OCI-LY7 (cell line): Measurements from ENCODE around the gene SPACA1. TPM values are rescaled to one million over a fixed set of nuclear protein-coding genes. Genes with fewer than 3 reads are reported as not detected.
"Not testable (repeated sequence)": the region's sequence is repeated elsewhere in the genome, so short reads cannot be mapped to it uniquely, and the experiment has no call there.

Experiments used
- Bru-seq: library from RNA; stranded (reverse); fragments of 400-500 nt; gene quantifications from one replicate; lab custom pipeline; 2021; lab: Mats Ljungman, UMichigan
- BruChase-seq, 2 experiments: library from RNA; stranded (reverse); fragments of 400-500 nt; gene quantifications; one replicate each; lab custom pipeline; 2021; lab: Mats Ljungman, UMichigan
- BruUV-seq: library from RNA; stranded (reverse); fragments of 400-500 nt; replicated peaks from 2 replicates; lab custom pipeline; 2021; lab: Mats Ljungman, UMichigan
- CTCF ChIA-PET: fragments of 300-600 bp; sonication (Branson Sonifier 250); formaldehyde crosslinking; loops from one replicate; lab custom pipeline; 2022; ENCODE audit warnings: antibody characterized with exemption; ENCODE audit not compliant: unreplicated experiment; lab: Charles Lee
- POLR2A ChIA-PET: fragments of 300-600 bp; sonication (Branson Sonifier 250); formaldehyde crosslinking; loops from one replicate; lab custom pipeline; 2022; ENCODE audit warnings: antibody characterized with exemption; lab: Charles Lee
- DNase-seq: peaks from one replicate; pipeline ENCODE4 v3.0.0-alpha.2; 2015; ENCODE audit warnings: low spot score
- H2AFZ ChIP-seq: fragments of 200-600 bp; sonication (generic), shearing (Covaris generic); 2 replicates; pipeline ENCODE4 v1.6.1; 2014; ENCODE audit warnings: mild to moderate bottlenecking, antibody characterized with exemption, low read length, moderate library complexity
- H3K27ac ChIP-seq: fragments of 200-600 bp; sonication (generic); 2 replicates; pipeline ENCODE4 v1.5.1; 2014; ENCODE audit warnings: mixed run types, low read depth, mild to moderate bottlenecking, moderate library complexity, low read length, inconsistent platforms; ENCODE audit not compliant: poor library complexity, severe bottlenecking
- H3K36me3 ChIP-seq: fragments of 200-600 bp; sonication (generic); 2 replicates; pipeline ENCODE4 v1.6.1; 2014; ENCODE audit warnings: mild to moderate bottlenecking, antibody characterized with exemption, low read length, moderate library complexity, mixed read lengths; ENCODE audit not compliant: insufficient read depth
- H3K4me1 ChIP-seq: fragments of 200-600 bp; sonication (generic); 2 replicates; pipeline ENCODE4 v1.5.1; 2014; ENCODE audit warnings: mild to moderate bottlenecking, low read length; ENCODE audit not compliant: insufficient read depth, poor library complexity, severe bottlenecking
- H3K4me2 ChIP-seq: fragments of 200-600 bp; sonication (generic); 2 replicates; pipeline ENCODE4 v1.6.1; 2014; ENCODE audit warnings: mild to moderate bottlenecking, low read length
- H3K4me3 ChIP-seq: fragments of 200-600 bp; sonication (generic); 2 replicates; pipeline ENCODE4 v1.5.1; 2014; ENCODE audit warnings: mild to moderate bottlenecking, low read depth, low read length; ENCODE audit not compliant: poor library complexity, severe bottlenecking
- H3K79me2 ChIP-seq: fragments of 200-600 bp; sonication (generic); 2 replicates; pipeline ENCODE4 v1.6.1; 2016; ENCODE audit warnings: low read depth, mild to moderate bottlenecking, low read length, moderate library complexity, mixed read lengths; ENCODE audit not compliant: insufficient read depth
- H3K9me2 ChIP-seq: fragments of 200-600 bp; sonication (generic); 2 replicates; pipeline ENCODE4 v1.6.1; 2016; ENCODE audit warnings: mild to moderate bottlenecking, low read length, mixed read lengths; ENCODE audit not compliant: insufficient read depth
- H3K9me3 ChIP-seq: fragments of 200-600 bp; sonication (generic); 2 replicates; pipeline ENCODE4 v1.6.1; 2014; ENCODE audit warnings: mild to moderate bottlenecking, mixed run types, low read length, mixed read lengths
- H4K20me1 ChIP-seq: fragments of 200-600 bp; sonication (generic); 2 replicates; pipeline ENCODE4 v1.6.1; 2014; ENCODE audit warnings: mild to moderate bottlenecking, antibody characterized with exemption, low read length, moderate library complexity, mixed read lengths; ENCODE audit not compliant: insufficient read depth
- EZH2phosphoT487 ChIP-seq: fragments of 200-600 bp; sonication (generic); IDR thresholded peaks from 2 replicates; pipeline ENCODE4 v1.6.1; 2018; ENCODE audit warnings: low read depth, borderline replicate concordance, mild to moderate bottlenecking, mixed run types, antibody characterized with exemption, low read length, moderate library complexity, mixed read lengths
- intact Hi-C: fragments of 100-400 bp; cut with micrococcal nuclease; formaldehyde crosslinking; loops from one replicate; pipeline ENCODE4 v1.10.0; 2022; ENCODE audit not compliant: unreplicated experiment
- long read RNA-seq: library from polyadenylated mRNA; stranded (forward); transcript quantifications from one replicate; pipeline ENCODE4 v2.0.0, GENCODE V29; 2022
- total RNA-seq, 2 experiments: library from RNA; depleted of rRNA in 1 of 2; stranded (reverse); fragments of >200 nt in 1 of 2; shearing (Covaris generic) in 1 of 2; gene quantifications; 2 replicates each; pipeline ENCODE4 v1.2.3, GENCODE V29; 2014 to 2022
- TF ChIP-seq, protein P1 (sequence below): fragments of 200-600 bp; sonication (generic); conservative IDR thresholded peaks from 2 replicates; pipeline ENCODE4 v1.5.1; 2014; ENCODE audit warnings: mild to moderate bottlenecking, antibody characterized with exemption, low read length, moderate library complexity, mixed read lengths

The SPACA1 gene, protein sequence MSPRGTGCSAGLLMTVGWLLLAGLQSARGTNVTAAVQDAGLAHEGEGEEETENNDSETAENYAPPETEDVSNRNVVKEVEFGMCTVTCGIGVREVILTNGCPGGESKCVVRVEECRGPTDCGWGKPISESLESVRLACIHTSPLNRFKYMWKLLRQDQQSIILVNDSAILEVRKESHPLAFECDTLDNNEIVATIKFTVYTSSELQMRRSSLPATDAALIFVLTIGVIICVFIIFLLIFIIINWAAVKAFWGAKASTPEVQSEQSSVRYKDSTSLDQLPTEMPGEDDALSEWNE
- total RNA-seq (2014; rRNA removed; shearing (Covaris generic)) (not detected in 2 replicates), total RNA-seq (2022) (not detected in 2 replicates), Bru-seq, nascent RNA (percentile 15 among the genes with signal in this experiment), BruChase-seq, experiment 1, labeled RNA remaining after a 6-hour chase (percentile 11 among the genes with signal in this experiment), BruChase-seq, experiment 2, labeled RNA remaining after a 2-hour chase (percentile 15 among the genes with signal in this experiment)
- long read RNA-seq: 0 reads

DNA sequence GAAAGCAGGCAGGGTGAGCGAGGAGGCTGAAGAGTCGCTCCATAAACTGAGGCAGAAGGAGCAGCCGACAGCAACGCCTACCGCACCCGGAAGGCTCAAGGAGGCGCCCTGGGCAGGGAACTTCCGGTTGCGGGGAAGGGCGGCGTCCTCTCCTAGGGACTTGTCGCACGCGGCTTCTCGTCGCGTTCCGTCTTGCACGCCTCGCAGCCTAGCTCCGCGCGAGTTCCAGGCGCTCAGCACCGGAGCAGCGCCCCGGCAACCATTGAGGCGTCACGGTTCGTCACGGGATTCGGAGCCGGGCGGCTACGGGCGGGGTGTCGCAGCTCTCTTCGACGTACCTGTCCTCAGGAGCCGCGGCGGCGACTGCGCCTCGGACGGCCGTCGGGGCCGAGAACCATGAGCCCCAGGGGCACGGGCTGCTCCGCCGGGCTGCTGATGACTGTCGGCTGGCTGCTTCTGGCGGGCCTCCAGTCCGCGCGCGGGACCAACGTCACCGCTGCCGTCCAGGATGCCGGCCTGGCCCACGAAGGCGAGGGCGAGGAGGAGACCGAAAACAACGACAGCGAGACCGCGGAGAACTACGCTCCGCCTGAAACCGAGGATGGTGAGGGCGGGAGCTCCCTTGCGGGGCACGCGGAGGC, at the start of gene SPACA1:
TSS of gene SPACA1 (plus strand) at position 332 of the 641 bp plus-strand sequence. CDS start at position 397, 65 bp downstream.
- no peaks in the 10 kb centered on the region for H3K4me1 ChIP-seq
- no peaks in the 10 kb centered on the region for H3K79me2 ChIP-seq
- BruUV-seq: no TSS peak
- H3K27ac ChIP-seq: no peak within 1 kb of the TSS
- peak within 1 kb of the TSS; percentile 47; the same call in 1 of the 2 replicates for H2AFZ ChIP-seq
- no peaks in the 10 kb centered on the region for H3K9me3 ChIP-seq
- intact Hi-C loops: no loop called here
- POLR2A ChIA-PET: no interaction called here
- TF ChIP-seq EZH2phosphoT487: no peak
- TF ChIP-seq, protein P1, sequence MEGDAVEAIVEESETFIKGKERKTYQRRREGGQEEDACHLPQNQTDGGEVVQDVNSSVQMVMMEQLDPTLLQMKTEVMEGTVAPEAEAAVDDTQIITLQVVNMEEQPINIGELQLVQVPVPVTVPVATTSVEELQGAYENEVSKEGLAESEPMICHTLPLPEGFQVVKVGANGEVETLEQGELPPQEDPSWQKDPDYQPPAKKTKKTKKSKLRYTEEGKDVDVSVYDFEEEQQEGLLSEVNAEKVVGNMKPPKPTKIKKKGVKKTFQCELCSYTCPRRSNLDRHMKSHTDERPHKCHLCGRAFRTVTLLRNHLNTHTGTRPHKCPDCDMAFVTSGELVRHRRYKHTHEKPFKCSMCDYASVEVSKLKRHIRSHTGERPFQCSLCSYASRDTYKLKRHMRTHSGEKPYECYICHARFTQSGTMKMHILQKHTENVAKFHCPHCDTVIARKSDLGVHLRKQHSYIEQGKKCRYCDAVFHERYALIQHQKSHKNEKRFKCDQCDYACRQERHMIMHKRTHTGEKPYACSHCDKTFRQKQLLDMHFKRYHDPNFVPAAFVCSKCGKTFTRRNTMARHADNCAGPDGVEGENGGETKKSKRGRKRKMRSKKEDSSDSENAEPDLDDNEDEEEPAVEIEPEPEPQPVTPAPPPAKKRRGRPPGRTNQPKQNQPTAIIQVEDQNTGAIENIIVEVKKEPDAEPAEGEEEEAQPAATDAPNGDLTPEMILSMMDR: no peak
- H3K9me2 ChIP-seq: no peaks in the 10 kb centered on the region
- H3K4me3 ChIP-seq: no peak within 1 kb of the TSS
- H4K20me1 ChIP-seq: no peaks in the 10 kb centered on the region
- DNase-seq: no peak
- no peaks in the 10 kb centered on the region for H3K36me3 ChIP-seq
- no peak within 1 kb of the TSS for H3K4me2 ChIP-seq
- CTCF ChIA-PET: no interaction called here

DNA sequence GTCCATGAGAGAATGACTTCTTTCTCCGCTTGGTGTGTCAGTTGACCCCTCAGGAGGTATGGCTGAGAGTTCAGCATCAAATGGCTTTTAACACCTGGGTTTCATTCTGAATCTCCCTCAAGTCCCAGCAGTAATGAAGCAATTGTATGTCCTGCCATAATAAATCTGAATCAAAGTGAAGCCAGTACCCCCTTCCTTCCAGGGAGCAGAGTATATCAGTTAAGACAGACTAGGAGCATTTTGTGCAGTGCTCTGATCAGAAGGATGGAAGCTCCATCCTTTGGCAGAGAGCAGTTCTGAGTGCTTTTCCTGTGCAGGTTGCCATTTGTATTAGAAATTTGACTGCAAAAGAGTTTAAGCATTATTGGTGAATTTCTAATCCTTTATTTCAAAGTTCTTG, 46.9 kb upstream of the SPACA1 start:
- TF ChIP-seq, protein P1: no peak
- no peak for TF ChIP-seq EZH2phosphoT487

DNA sequence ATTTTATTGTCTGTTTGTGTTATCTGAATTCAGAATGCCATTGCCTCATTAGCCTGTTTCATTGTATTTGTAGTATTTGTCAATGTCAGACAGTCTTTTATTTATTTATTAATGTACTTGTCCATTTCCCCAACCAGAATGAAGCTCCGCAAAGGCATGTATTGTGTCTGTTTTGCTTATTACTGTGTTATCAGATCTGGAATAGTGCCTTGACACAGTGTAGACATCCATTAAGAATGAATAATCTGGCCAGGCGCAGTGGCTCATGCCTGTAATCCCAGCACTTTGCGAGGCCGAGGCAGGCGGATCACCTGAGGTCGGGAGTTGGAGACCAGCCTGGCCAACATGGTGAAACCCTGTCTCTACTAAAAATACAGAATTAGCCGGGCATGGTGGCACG, 46.4 kb upstream of the SPACA1 start:
- H3K4me3 ChIP-seq, H3K79me2 ChIP-seq, H3K9me3 ChIP-seq, DNase-seq, intact Hi-C loops, H3K4me2 ChIP-seq, H3K36me3 ChIP-seq, H3K9me2 ChIP-seq, CTCF ChIA-PET, H2AFZ ChIP-seq, BruUV-seq, H4K20me1 ChIP-seq, H3K27ac ChIP-seq: not testable (repeated sequence)
- peaks cover 12% of the 10 kb centered on the region for H3K4me1 ChIP-seq
- POLR2A ChIA-PET: interaction anchor here (0.6 kb wide), 1 partner anchor 179 kb away, joined by 3 read pairs; no protein-coding TSS in a partner anchor

More for the DNA sequence above, 46.9 kb upstream of the SPACA1 start:
- H3K79me2 ChIP-seq: no peaks in the 10 kb centered on the region
- H3K9me2 ChIP-seq: no peaks in the 10 kb centered on the region
- no peak overlapping the region for H3K4me2 ChIP-seq
- H3K27ac ChIP-seq: no peak overlapping the region
- H4K20me1 ChIP-seq: no peaks in the 10 kb centered on the region
- POLR2A ChIA-PET: interaction anchor here (0.5 to 0.6 kb wide), 3 partner anchors 180 to 1604 kb away, joined by 3 to 5 read pairs (median 3); no protein-coding TSS in a partner anchor
- no peaks in the 10 kb centered on the region for H3K36me3 ChIP-seq
- CTCF ChIA-PET: no interaction called here
- no peaks in the 10 kb centered on the region for H3K9me3 ChIP-seq
- no peak overlapping the region for H2AFZ ChIP-seq
- intact Hi-C loops: no loop called here
- H3K4me3 ChIP-seq: no peak overlapping the region
- BruUV-seq: no TSS peak
- peaks cover 12% of the 10 kb centered on the region for H3K4me1 ChIP-seq
- DNase-seq: no peak
